Kidney (tissue), 14 donors: ENCODE results near the gene DNAH5. TPM values are rescaled to one million over a fixed set of nuclear protein-coding genes. Genes with fewer than 3 reads are reported as not detected.

Experiments used
- DNase-seq, 5 donors: peaks; one replicate each; pipeline ENCODE4 v3.0.0-alpha.2; 2013 to 2020
- FAIRE-seq: peaks from 2 replicates; lab custom pipeline; 2012; peaks lifted over from hg19 to GRCh38; lab: Jason Lieb, UNC
- H3K27ac ChIP-seq, 2 donors: one replicate each; pipeline ENCODE4 v1.7.0; 2013; ENCODE audit warnings: low read depth in 2 of 2, low read length in 2 of 2, inconsistent platforms in 1 of 2
- H3K27me3 ChIP-seq: one replicate; pipeline ENCODE4 v1.7.1; 2013; ENCODE audit warnings: low read length, inconsistent platforms; ENCODE audit not compliant: control insufficient read depth, insufficient read depth
- H3K36me3 ChIP-seq, 3 donors: one replicate each; pipeline versions ENCODE4 v1.7.0 to v1.7.1; 2013; ENCODE audit warnings: low read length in 3 of 3, control low read depth in 1 of 3, inconsistent platforms in 1 of 3; ENCODE audit not compliant: insufficient read depth in 3 of 3, control insufficient read depth in 2 of 3
- H3K4me1 ChIP-seq, 3 donors: one replicate each; pipeline versions ENCODE4 v1.7.0 to v1.7.1; 2013; ENCODE audit warnings: low read length in 3 of 3, inconsistent platforms in 1 of 3, low read depth in 1 of 3; ENCODE audit not compliant: control insufficient read depth in 2 of 3, insufficient read depth in 2 of 3
- H3K4me3 ChIP-seq, 3 donors: one replicate each; pipeline versions ENCODE4 v1.7.0 to v1.8.1; 2013; ENCODE audit warnings: low read length in 3 of 3, control low read depth in 1 of 3, inconsistent platforms in 1 of 3
- H3K9ac ChIP-seq, 3 donors: one replicate each; pipeline versions ENCODE4 v1.7.0 to v1.7.1; 2013; ENCODE audit warnings: low read length in 3 of 3, control low read depth in 1 of 3, inconsistent platforms in 1 of 3
- H3K9me3 ChIP-seq, 3 donors: one replicate each; pipeline versions ENCODE4 v1.7.0 to v1.7.1; 2013; ENCODE audit warnings: low read length in 3 of 3, control low read depth in 1 of 3, inconsistent platforms in 1 of 3; ENCODE audit not compliant: control insufficient read depth in 2 of 3, insufficient read depth in 1 of 3
- intact Hi-C: fragments of 100-400 bp; cut with DNase I; formaldehyde crosslinking; loops from one replicate; pipeline ENCODE4 v1.11.1; 2022
- polyA plus RNA-seq: library from polyadenylated mRNA; stranded (reverse); fragments of 350-450 nt; fragmentation: Illumina TruSeq; extraction: RNeasy Lipid Tissue Mini Kit (QIAGEN cat#74804); gene quantifications from one replicate; pipeline ENCODE4 v1.2.3, GENCODE V29; 2014; ENCODE audit warnings: low read depth, low replicate concordance; ENCODE audit not compliant: insufficient read depth
- total RNA-seq: library from RNA; stranded (reverse); fragmentation: NEBNext Ultra II Directional; extraction: Animal tissue kit (Norgen Biotek cat#: 25700); gene quantifications from one replicate; pipeline ENCODE4 v1.2.1, GENCODE V29; 2021
- TF ChIP-seq, protein P1 (sequence below): IDR thresholded peaks from 3 replicates; pipeline ENCODE4 v1.5.1; 2012; ENCODE audit warnings: mild to moderate bottlenecking, moderate library complexity, borderline replicate concordance; ENCODE audit not compliant: insufficient read depth; ENCODE audit errors: extremely low read depth
- donor health status: control.
- donor health status: control.
- donor health status: control.
- donor health status: control.
- donor health status: control.
- donor health status: DM: yes; HTN: yes; CAD: no.
- donor health status: Normal renal cell carcinoma (clear cell type).

The DNAH5 gene
- total and polyA plus RNA-seq, 2 donors from 2014 or later: 0.49 to 16.4 TPM

DNA sequence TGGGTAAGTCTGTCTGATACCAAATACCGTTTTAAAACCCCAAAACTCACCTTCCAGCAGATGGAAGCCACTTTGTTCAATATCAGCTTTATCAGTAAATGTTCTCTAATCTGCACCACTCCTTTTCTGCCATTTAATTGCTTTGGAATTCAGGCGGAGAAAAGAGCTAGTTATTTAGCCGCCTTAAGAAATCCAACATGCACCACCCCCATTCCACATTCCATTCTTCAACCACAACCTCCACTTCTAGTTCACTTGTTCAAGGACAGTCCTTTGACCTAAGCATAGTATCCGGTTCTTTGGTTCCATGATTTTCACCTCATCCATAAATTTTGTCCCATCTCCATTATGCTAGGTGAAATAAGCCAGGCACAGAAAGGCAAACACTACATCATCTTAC lies 240.1 kb downstream of the DNAH5 start:
- Histone ChIP-seq H3K36me3 (no peaks in the 10 kb centered on the region), H3K4me3 (no peak overlapping the region), H3K9ac (no peak overlapping the region), H3K27ac (no peak overlapping the region), H3K4me1 (no peaks in the 10 kb centered on the region), H3K27me3 (no peaks in the 10 kb centered on the region), H3K9me3 (no peaks in the 10 kb centered on the region)
- intact Hi-C loops: no loop called here
- no peak for FAIRE-seq
- TF ChIP-seq, protein P1, sequence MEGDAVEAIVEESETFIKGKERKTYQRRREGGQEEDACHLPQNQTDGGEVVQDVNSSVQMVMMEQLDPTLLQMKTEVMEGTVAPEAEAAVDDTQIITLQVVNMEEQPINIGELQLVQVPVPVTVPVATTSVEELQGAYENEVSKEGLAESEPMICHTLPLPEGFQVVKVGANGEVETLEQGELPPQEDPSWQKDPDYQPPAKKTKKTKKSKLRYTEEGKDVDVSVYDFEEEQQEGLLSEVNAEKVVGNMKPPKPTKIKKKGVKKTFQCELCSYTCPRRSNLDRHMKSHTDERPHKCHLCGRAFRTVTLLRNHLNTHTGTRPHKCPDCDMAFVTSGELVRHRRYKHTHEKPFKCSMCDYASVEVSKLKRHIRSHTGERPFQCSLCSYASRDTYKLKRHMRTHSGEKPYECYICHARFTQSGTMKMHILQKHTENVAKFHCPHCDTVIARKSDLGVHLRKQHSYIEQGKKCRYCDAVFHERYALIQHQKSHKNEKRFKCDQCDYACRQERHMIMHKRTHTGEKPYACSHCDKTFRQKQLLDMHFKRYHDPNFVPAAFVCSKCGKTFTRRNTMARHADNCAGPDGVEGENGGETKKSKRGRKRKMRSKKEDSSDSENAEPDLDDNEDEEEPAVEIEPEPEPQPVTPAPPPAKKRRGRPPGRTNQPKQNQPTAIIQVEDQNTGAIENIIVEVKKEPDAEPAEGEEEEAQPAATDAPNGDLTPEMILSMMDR: no peak
- no peak for DNase-seq

DNA sequence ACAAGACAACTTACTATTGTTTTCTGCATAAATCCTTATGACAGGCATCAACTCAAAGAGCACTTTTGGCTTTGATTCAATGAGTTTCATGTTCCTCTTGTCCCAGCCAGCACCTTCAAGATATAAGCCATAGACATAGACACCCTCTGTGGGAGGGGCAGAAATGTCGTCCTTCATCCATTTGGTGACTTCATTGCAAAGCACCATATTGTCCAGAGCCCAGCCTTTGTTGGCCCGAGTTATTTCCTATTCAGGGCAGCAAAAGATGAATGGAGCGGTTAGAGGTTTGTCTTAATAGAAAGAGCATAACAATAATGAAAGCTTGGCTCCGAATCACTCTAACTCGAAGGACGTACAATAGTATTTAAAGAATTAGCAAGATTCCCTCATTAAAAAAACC lies 243.9 kb downstream of the DNAH5 start:
- Histone ChIP-seq H3K9me3 (no peaks in the 10 kb centered on the region), H3K4me1 (no peaks in the 10 kb centered on the region), H3K4me3 (no peak overlapping the region), H3K9ac (no peak overlapping the region), H3K36me3 (no peaks in the 10 kb centered on the region), H3K27me3 (no peaks in the 10 kb centered on the region), H3K27ac (no peak overlapping the region)
- no peak for DNase-seq
- no peak for FAIRE-seq
- TF ChIP-seq, protein P1: no peak
- intact Hi-C loops: no loop called here

DNA sequence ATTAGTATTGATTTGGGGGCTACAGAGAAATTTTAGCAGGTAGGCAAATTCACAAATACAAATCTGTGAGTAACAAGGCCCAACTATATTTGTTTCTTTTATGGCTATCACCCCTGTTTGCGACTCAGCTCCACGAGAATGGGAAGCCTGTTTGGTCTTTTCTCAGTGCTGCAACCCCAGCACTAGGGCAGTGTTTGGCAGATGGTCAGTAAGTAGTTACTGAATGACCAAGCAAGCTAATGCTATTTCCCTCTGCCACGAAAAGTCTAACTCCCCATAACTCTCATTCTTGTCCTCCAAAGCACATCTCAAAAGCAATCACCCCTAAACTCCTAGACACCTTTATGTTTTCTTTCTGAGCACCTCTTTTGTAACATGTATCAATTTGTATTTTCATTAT lies 245.6 kb downstream of the DNAH5 start:
- H3K27me3 ChIP-seq: no peaks in the 10 kb centered on the region
- H3K9ac ChIP-seq: no peak overlapping the region
- no peak overlapping the region for H3K27ac ChIP-seq
- H3K9me3 ChIP-seq: no peaks in the 10 kb centered on the region
- DNase-seq (no peak), FAIRE-seq (no peak)
- H3K4me1 ChIP-seq: no peaks in the 10 kb centered on the region
- intact Hi-C loops: no loop called here
- no peak overlapping the region for H3K4me3 ChIP-seq
- H3K36me3 ChIP-seq: no peaks in the 10 kb centered on the region
- TF ChIP-seq, protein P1: no peak

DNA sequence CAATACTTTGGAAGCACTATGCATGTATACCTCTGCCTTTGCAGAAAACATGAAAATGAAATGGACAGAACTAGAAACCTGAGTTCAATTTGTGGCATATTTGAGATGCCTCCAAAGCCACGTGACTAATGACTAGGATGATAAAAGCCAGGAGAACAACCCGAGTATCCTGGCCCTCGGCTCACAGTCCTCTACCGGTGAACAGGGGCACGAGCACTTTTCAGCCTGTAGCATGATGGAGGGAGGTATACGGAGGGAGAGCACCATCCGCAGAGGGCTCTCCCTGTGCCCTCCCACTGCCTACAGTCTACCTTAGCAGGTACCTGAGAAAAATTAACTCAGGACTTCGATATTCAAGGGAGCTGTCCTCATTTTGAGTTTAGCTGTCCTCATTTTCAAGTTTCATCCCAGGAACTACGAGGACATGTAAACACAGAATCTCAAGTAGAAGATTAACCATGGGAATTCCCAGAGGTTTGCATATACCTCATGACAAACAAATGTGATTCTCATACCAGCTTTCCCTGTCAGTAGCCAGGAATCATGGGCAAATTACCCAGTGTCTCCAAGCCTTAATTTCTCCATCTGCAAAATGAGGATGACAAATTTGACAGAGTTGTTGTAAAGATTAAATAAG lies 249.3 kb downstream of the DNAH5 start:
- DNase-seq (peak in 1 of 5 donors; percentile 0), FAIRE-seq (no peak)
- Histone ChIP-seq H3K27ac (no peak overlapping the region), H3K4me3 (no peak overlapping the region), H3K4me1 (no peaks in the 10 kb centered on the region), H3K27me3 (no peaks in the 10 kb centered on the region), H3K9ac (no peak overlapping the region), H3K9me3 (no peaks in the 10 kb centered on the region), H3K36me3 (no peaks in the 10 kb centered on the region)
- intact Hi-C loops: no loop called here
- TF ChIP-seq, protein P1: no peak
